Breast epithelium (tissue), 3 donors: ENCODE measurements around the gene TIMM22.

Experiments
- POLR2AphosphoS5 ChIP-seq, 3 donors: sonication (generic); formaldehyde crosslinking; IDR thresholded peaks; one replicate each; pipeline ENCODE4 v1.6.1; 2017; ENCODE audit warnings: antibody characterized with exemption in 3 of 3
- TF ChIP-seq, protein P1 (sequence below), 3 donors: fragments of 450-650 bp; IDR thresholded peaks; one replicate each; pipeline ENCODE4 v1.5.1; 2016 to 2017; ENCODE audit warnings: antibody characterized with exemption in 3 of 3, mild to moderate bottlenecking in 3 of 3, moderate library complexity in 3 of 3

DNA sequence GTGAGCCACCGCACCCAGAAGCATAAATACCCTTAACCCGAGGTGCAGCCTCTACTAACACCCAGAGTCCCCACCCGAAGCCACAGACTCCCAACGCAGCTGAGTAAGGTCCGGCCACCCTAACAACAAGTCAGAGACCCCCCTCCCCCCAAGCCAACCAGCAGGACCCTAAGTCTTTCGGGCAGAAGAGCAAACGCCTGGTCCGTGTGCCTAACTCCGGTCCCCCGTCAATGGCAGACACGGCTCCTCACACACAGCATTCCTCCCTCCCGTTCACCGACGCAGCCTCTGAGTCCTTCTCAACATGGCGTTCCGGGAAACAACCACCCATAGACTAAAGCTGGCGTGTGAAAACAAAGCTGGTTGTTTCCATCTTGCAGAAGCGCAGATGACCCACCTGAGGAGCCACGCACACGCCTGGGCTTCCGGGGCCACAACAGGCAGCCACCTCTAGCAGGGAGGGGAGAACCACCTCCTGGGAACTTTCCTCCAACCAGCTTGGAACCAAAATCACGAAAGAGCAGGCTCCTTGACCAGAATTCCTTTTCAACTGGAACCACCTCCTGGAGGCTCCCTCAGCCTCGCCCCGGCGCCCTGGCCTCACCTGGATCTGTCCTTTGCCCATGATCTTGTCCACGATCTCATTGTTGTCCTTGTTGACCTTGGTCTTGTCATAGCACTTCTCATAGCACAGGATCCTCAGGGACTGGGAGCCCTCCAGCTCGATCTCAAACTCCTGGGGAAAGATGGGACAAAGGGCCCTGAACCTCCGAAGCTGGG, 52.7 kb downstream of the TIMM22 start:
- TF ChIP-seq, protein P1, sequence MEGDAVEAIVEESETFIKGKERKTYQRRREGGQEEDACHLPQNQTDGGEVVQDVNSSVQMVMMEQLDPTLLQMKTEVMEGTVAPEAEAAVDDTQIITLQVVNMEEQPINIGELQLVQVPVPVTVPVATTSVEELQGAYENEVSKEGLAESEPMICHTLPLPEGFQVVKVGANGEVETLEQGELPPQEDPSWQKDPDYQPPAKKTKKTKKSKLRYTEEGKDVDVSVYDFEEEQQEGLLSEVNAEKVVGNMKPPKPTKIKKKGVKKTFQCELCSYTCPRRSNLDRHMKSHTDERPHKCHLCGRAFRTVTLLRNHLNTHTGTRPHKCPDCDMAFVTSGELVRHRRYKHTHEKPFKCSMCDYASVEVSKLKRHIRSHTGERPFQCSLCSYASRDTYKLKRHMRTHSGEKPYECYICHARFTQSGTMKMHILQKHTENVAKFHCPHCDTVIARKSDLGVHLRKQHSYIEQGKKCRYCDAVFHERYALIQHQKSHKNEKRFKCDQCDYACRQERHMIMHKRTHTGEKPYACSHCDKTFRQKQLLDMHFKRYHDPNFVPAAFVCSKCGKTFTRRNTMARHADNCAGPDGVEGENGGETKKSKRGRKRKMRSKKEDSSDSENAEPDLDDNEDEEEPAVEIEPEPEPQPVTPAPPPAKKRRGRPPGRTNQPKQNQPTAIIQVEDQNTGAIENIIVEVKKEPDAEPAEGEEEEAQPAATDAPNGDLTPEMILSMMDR (IDR thresholded peaks at IDR 0.05), result no peak
- no peak for TF ChIP-seq POLR2AphosphoS5 (IDR thresholded peaks at IDR 0.05)
